Esophagus squamous epithelium (tissue), 5 donors: ENCODE results near the gene MAB21L1. TPM values are rescaled to one million over a fixed set of nuclear protein-coding genes. Genes with fewer than 3 reads are reported as not detected.

Source experiments
- DNase-seq: peaks from one replicate; lab custom pipeline; 2025; lab: John Stamatoyannopoulos, UW
- H3K27ac ChIP-seq, 4 donors: fragments of 200-600 bp; sonication (generic); one replicate each; pipeline ENCODE4 v1.5.1; 2016 to 2019; ENCODE audit warnings: mild to moderate bottlenecking in 1 of 4
- H3K27me3 ChIP-seq, 4 donors: fragments of 200-600 bp; sonication (generic); 1 replicate in 3 of 4; 2 replicates in 1 of 4; pipeline versions ENCODE4 v1.5.1 to v1.6.0; 2017 to 2021; ENCODE audit warnings: antibody characterized with exemption in 1 of 4
- H3K36me3 ChIP-seq, 3 donors: fragments of 200-600 bp; sonication (generic); one replicate each; pipeline ENCODE4 v1.5.1; 2016 to 2019
- H3K4me1 ChIP-seq, 3 donors: fragments of 200-600 bp; sonication (generic); one replicate each; pipeline ENCODE4 v1.5.1; 2017 to 2019
- H3K4me3 ChIP-seq, 4 donors: fragments of 200-600 bp; sonication (generic); 1 replicate in 3 of 4; 2 replicates in 1 of 4; pipeline ENCODE4 v1.5.1; 2016 to 2019; ENCODE audit warnings: mild to moderate bottlenecking in 2 of 4, moderate library complexity in 1 of 4
- H3K9me3 ChIP-seq, 3 donors: fragments of 200-600 bp; sonication (generic); one replicate each; pipeline ENCODE4 v1.5.1; 2016 to 2019
- POLR2A ChIP-seq, 4 donors: fragments of 450-650 bp; IDR thresholded peaks; one replicate each; pipeline ENCODE4 v1.6.1; 2017; ENCODE audit warnings: antibody characterized with exemption in 4 of 4, mild to moderate bottlenecking in 4 of 4, moderate library complexity in 3 of 4
- WGBS, 2 donors: methylation state at CpG; one replicate each; pipeline ENCODE4 v1.1.5; 2018; 5-methylcytosine and 5-hydroxymethylcytosine counted together
- intact Hi-C: fragments of 100-400 bp; cut with DNase I; formaldehyde crosslinking; loops from one replicate; pipeline ENCODE4 v1.15.0; 2022
- total RNA-seq, 4 donors: library from RNA; depleted of rRNA; stranded (reverse); fragments of >200 nt; gene quantifications; one replicate each; pipeline ENCODE4 v1.1.0, GENCODE V29; 2016
- TF ChIP-seq, protein P1 (sequence below), 6 experiments: fragments of 450-650 bp in 4 of 6; fragments of 200-600 bp in 2 of 6; sonication (generic) in 2 of 6; IDR thresholded peaks; one replicate each; pipeline ENCODE4 v1.5.1; 2016 to 2019; ENCODE audit warnings: antibody characterized with exemption in 6 of 6, mild to moderate bottlenecking in 4 of 6, moderate library complexity in 4 of 6
- donor health status: DM: yes; HTN: yes; CAD: no.

The MAB21L1 gene
- total RNA-seq, 4 donors from 2014 or later, result 0.13 to 0.32 (median 0.19) TPM; not detected in 1

DNA sequence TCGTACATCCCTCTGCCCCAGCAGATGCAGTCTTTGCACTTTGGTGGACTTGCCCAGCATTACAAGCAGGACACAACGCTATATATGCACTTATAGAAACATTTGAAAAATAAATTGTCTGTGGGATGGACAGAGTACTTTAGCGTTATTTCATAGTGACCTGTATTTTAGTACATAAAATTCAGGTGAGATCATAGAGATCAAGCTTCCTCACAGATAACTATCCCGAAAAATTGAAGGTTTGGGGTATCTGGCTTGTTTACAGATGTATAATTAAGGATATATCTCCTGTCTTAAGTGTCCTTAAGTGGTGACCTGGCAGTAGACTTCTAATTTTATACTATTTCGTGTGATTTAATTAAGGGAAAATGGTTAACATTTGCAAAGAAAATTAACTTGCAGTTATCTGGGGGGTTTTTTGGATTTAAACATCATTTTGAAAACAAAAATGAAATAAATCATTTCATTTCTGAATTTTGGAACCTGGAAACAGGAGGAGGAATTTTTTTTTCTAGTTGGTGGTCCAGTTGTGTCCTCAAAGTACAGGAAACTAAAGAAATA is 977 bp upstream of the MAB21L1 start:
- no peak overlapping the region for H3K4me3 ChIP-seq
- DNase-seq, result no peak
- H3K4me1 ChIP-seq, result peaks cover 0 to 32% (median 0%) of the 10 kb centered on the region in 3 donors
- TF ChIP-seq POLR2A (IDR thresholded peaks at IDR 0.05), result no peak
- TF ChIP-seq, protein P1, sequence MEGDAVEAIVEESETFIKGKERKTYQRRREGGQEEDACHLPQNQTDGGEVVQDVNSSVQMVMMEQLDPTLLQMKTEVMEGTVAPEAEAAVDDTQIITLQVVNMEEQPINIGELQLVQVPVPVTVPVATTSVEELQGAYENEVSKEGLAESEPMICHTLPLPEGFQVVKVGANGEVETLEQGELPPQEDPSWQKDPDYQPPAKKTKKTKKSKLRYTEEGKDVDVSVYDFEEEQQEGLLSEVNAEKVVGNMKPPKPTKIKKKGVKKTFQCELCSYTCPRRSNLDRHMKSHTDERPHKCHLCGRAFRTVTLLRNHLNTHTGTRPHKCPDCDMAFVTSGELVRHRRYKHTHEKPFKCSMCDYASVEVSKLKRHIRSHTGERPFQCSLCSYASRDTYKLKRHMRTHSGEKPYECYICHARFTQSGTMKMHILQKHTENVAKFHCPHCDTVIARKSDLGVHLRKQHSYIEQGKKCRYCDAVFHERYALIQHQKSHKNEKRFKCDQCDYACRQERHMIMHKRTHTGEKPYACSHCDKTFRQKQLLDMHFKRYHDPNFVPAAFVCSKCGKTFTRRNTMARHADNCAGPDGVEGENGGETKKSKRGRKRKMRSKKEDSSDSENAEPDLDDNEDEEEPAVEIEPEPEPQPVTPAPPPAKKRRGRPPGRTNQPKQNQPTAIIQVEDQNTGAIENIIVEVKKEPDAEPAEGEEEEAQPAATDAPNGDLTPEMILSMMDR (IDR thresholded peaks at IDR 0.05), result no peak
- H3K9me3 ChIP-seq, result no peaks in the 10 kb centered on the region
- 52 to 60% methylated on average over 5 of the region's 5 CpGs for WGBS, 2 donors
- H3K27ac ChIP-seq, result no peak overlapping the region
- intact Hi-C loops, result no loop called here
- no peaks in the 10 kb centered on the region for H3K36me3 ChIP-seq
- H3K27me3 ChIP-seq, result peaks cover 0 to 75% (median 7%) of the 10 kb centered on the region in 4 donors

DNA sequence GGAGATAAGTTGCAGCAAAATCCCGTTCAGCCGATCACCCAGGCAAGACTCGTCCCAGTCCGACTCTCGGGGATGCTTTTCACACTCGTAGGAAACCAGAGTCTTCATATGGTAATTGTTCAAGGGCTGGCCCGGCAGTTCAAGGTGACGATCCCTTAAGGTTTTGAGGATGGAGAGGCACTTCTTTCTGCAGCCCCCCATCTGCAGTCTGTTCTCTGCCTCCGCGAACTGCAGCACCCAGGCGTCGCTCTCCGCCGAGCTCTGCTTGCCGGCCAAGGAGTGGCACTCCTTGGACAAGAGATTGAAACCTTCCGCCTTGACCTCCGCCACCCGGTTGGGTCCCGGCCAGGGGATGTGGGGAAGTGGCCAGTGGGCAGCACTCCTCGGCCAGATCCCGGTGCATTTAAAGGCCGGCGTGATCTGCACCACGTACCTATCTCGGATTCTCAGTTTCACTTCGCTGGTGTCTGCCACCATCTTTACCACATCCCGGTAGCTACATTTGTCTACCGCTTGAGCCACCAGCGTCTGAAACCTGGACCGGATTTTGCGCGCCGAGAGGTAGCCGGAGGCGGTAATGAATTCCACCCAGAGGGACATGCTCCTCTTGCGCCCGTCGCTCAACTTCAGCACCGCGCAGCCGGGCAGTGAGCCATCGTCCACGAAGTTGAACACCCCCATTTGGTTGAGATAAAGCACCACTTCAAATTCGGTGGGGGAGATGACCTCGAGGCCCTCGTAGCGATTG is 1.1 kb downstream of the MAB21L1 start:
- 15 to 26% methylated on average over 5 to 21 of the region's 47 CpGs for WGBS, 2 donors
- H3K27ac ChIP-seq, result peak overlapping the region in 2 of 4 donors; percentile 29 to 41
- no peaks in the 10 kb centered on the region for H3K9me3 ChIP-seq
- H3K27me3 ChIP-seq, result peaks cover 0 to 96% (median 7%) of the 10 kb centered on the region in 4 donors
- H3K4me1 ChIP-seq, result peaks cover 3 to 45% (median 4%) of the 10 kb centered on the region in 3 donors
- H3K36me3 ChIP-seq, result no peaks in the 10 kb centered on the region
- peak overlapping the region; percentile 26 to 64 (median 40) for H3K4me3 ChIP-seq
- no peak for TF ChIP-seq POLR2A (IDR thresholded peaks at IDR 0.05)
- TF ChIP-seq, protein P1 (IDR thresholded peaks at IDR 0.05), result no peak
- DNase-seq, result no peak
- intact Hi-C loops, result no loop called here

DNA sequence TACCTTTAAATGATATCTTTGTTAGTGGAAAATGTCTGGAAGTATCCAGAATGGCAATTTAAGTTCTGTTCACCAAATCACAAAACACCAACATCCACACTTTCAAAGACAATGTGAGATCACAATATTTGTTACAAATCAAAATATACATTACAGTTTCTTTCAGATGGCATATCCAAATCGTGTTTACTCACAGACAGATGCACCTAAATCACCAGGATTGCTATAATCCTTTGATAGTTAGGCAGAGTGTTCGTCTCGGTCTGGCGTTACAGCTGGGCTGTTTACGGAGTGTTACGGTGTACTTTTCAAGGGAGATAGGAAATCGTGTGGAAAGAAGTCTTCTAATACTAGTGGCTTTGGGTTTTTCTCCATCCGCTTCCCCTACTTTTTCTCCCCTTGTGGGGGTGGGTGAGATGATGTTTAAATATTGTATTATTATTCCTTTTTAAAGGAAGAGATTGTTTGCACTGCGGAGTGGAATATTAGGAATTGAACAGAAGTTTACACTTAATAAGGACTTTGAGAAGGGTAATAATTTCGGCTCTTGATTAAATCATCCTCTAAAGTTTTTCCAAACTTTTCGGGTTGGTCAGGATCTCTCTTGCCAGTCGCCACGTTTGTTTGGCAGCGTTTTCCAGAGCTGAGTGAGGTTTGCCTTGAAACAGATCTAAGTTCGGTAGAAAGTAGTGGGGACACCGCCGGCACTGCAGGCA is 1.8 kb downstream of the MAB21L1 start:
- no peak for DNase-seq
- H3K9me3 ChIP-seq, result no peaks in the 10 kb centered on the region
- H3K4me3 ChIP-seq, result peak overlapping the region; percentile 26 to 64 (median 40)
- H3K27me3 ChIP-seq, result peaks cover 0 to 100% (median 7%) of the 10 kb centered on the region in 4 donors
- intact Hi-C loops, result no loop called here
- H3K27ac ChIP-seq, result peak overlapping the region in 1 of 4 donors; percentile 29
- H3K4me1 ChIP-seq, result peaks cover 3 to 48% (median 4%) of the 10 kb centered on the region in 3 donors
- TF ChIP-seq, protein P1 (IDR thresholded peaks at IDR 0.05), result no peak
- no peak for TF ChIP-seq POLR2A (IDR thresholded peaks at IDR 0.05)
- 30 to 46% methylated on average over 14 of the region's 17 CpGs for WGBS, 2 donors
- H3K36me3 ChIP-seq, result no peaks in the 10 kb centered on the region

DNA sequence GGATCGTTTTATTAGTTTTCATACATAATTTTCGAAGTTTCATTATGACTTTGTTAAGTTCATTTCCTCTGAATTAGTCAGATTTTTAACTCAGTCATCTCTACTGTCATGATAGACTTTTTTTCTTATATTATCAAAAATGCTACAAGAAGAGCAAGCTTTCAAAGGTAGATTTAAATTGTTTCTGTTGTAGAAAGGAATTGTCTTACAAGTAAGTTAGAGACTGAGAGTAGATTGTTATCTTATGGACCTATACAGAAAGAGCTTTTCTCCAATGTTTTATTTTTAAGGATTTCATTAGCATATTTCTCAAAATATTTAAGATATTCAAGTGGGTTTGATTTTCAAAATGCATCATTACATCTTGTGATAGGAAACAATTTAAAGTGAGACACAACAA is 2.7 kb downstream of the MAB21L1 start:
- Histone ChIP-seq H3K27ac (no peak overlapping the region), H3K36me3 (no peaks in the 10 kb centered on the region), H3K4me1 (peaks cover 3 to 48% (median 4%) of the 10 kb centered on the region in 3 donors), H3K4me3 (no peak overlapping the region), H3K27me3 (peaks cover 0 to 96% (median 6%) of the 10 kb centered on the region in 4 donors), H3K9me3 (no peaks in the 10 kb centered on the region)
- 71 to 73% methylated on average over 2 of the region's 2 CpGs for WGBS, 2 donors
- no peak for DNase-seq
- no peak for TF ChIP-seq POLR2A (IDR thresholded peaks at IDR 0.05)
- TF ChIP-seq, protein P1 (IDR thresholded peaks at IDR 0.05), result no peak
- intact Hi-C loops, result no loop called here
